GM21526 (cell line): ENCODE data around the gene EML6.

Experiments
- ATAC-seq: cut with Tn5 transposase; IDR thresholded peaks from one replicate; pipeline ENCODE4 v1.9.1; 2021; ENCODE audit warnings: moderate library complexity; ENCODE audit not compliant: unreplicated experiment, low FRiP score

The EML6 gene

DNA sequence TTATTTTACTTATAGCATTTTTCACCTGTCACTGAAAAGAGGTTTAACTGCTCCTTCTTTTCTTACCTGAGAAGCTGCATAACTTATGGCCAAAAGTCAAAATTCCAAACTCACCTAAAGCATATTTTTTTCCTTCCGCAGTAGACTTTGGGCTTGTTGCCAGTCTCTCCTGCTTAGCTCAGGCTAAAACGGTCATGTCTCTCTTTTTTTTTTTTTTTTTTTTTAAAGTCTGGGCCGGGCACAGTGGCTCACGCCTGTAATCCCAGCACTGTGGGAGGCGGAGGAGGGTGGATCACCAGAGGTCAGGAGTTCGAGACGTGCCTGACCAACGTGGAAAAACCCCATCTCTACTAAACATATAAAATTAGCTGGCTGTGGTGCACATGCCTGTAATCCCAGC, 213.3 kb downstream of the EML6 start:
- ATAC-seq, result no peak

DNA sequence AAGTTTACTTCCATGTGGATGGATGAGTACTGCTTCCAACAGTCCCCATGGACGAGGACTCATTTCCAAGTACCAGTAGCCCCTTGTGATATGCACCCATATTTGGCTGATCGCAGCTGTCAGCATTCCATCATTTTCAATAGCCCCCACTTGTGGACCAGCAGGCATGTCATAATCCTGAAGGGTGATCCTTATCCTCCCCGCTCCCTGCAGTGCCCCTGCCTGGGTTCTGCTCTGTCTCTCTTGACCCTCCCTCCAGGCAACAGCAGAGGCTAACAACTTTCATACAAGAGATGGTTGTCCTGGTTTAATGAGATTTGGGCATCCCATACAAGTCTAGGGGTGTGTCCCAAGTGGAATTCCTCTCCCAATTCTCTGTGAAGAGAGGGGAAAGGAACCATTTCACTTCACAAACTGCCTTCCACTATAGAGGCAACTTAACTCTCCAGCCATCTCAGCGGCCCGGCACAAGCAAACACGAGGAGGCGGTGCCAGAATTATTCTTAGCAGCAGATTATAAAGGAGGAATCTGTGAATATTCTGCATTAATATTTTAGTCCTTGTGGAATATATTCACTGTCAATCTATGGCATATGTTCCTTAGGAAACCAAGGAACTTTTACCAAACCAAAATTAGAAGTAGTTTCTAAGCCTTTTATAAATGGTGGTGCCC, 216.1 kb downstream of the EML6 start:
- ATAC-seq, result no peak

GRCh38 chr2:54940723-54941122, 217.3 kb downstream of the EML6 start:
- ATAC-seq, result no peak

- ATAC-seq, result no peak
These were observed 218.0 kb downstream of the EML6 start for GRCh38 chr2:54941248-54941984.

GRCh38 chr2:54942373-54942772, 218.9 kb downstream of the EML6 start:
- ATAC-seq, result no peak

DNA sequence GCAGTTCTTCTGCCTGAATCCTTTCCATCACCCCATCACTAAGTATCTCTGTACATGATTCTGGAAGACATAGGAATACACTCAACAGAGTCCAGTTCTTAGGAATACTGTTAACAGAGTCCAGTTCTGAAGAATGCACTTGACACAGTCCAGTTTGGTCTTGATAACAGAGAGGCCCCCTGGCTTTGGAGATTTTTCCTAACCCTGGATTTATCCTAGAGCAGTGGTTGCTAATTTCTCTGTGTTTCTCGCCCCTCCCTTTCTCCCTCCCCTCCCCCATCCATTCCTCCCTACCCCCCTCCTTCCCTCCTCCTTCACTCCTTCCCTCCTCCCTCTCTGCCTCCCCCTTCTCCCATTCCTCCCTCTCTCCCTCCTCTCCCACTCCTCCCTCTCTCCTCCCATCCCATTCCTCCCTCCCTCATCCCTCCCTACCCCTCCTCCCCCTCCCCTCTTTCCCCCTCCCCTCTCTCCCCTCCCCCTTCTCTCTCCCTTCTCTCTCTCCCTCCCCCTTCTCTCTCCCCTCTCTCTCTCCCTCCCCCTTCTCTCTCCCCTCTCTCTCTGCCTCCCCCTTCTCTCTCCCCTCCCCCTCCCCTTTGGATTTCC, 221.4 kb downstream of the EML6 start:
- no peak for ATAC-seq

DNA sequence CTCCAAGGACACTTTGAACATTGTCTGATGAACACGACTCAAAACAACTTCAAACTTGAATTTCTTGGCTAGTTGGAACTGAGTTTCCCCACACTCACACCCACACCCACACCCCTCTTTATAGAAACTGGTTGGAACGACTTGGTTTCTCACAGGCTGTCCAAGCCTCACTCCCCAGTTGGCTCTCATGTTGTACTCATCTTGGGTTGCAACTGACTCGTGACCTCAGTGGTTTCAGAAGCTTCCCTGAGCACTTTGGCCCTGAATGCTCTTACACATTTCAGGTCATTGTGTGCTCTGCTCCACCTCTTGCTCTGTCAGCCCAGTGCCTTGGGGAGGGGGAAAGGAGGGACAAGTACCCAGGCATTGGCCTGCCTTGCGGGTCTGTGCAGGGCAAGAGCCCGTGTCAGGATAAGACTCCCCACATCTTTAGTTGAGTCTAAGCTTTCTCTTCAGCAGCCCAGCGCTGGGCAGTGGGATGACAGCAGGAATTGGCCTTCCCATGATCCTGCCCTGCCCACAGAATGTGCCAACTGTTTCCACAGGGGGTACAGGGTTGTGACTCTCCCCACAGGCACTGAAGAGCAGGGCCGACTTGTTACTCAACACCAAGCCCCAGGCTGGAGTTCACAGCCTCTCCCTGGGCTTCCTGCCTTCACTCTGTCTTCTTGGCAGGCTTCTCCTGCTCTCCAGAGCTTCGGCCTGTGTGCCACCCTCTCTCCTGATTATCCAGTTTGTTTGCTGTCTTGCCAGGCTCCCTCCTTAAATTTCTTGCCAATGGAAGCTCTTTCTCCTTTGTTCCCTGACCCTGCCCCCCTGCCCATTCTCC, 222.1 kb downstream of the EML6 start:
- peak; percentile 72 for ATAC-seq

DNA sequence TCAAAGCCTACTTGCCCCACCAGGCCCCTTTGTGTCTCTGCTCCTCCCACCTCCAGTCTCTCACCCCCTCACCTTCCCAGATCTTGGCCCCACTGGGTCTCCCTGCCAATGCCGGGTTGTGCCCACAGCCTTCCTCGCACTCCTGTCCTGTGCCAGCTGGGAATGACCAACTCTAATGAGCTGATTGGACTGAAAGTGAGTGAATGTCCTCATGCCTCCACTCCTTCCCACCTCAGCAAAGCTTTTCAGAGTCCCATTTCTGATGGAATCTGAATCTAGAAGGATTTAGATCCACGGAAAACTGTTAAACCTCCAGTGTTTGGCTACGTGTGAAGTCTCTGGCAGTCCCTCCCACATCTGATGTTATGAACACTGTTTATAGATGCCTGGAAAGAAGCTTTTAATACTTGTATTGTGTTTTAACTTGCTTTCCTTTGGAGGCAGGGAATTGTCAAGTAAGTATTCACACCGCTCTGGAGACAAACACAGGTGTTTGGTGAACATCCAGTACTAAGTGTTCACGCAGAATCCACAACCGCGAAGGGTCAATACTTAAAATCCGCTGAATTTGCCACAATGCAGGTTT, 222.9 kb downstream of the EML6 start:
- ATAC-seq, result no peak

- ATAC-seq, result no peak
These were observed 223.7 kb downstream of the EML6 start for GRCh38 chr2:54947136-54947535.

DNA sequence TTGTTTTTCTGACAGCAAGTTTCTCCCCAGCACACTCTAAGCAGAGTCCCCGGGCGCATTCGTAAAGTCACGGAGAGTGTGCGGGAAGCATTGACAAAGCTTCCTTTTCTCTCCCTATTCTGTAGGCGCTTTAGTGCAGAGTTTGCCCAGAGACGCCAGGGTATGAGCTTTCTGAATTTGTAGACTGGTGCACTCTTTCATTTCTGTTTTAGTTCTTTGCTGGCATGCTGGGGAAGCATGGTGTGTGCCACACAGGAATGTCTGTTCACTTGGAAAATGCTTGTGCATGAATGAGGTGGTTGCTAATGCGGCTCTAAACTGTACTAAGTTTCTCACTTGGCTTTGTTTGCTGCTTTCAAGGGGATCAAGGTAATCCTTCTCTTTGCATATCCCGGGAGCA, 224.2 kb downstream of the EML6 start:
- ATAC-seq, result no peak

DNA sequence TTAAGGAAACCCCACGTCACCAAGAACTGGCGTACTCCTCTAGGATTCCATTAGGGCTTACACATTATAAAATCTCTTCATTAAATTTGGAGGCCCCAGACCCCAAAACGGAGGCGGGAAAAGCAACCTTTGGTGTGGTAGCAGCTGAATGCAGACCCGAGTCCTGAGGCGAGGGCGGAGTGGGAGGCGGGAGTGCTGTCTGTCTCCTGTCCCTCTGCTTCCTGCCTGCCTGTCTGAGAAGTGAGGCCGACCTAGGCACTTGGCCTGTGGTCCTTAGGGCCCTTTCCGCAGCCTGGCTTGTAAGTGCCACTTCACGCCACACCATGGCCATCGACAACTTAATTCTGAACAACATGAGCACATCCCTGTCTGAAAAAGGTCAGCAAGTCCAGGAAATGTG, 224.7 kb downstream of the EML6 start:
- ATAC-seq, result no peak

- no peak for ATAC-seq
These were observed 226.0 kb downstream of the EML6 start for GRCh38 chr2:54949431-54949830.

DNA sequence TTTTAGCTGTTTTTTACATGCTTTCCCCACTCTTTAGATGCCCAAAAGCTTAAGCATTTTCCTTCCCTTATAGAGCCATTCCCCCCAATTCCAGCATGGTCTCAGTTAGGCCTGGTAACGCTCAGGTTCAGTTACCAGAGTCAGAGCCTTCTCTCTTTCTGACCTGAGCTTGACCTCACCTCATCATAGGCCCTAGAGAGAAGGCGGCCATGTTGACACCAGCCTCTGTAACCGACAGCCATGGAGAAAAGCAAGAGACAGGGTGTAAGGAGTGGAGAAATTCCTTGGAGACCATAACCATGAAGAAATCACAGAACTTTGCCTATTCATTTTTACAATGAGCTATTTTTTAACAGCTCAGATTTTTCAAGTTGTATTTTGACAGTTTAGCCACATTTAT, 227.3 kb downstream of the EML6 start:
- ATAC-seq, result no peak

DNA sequence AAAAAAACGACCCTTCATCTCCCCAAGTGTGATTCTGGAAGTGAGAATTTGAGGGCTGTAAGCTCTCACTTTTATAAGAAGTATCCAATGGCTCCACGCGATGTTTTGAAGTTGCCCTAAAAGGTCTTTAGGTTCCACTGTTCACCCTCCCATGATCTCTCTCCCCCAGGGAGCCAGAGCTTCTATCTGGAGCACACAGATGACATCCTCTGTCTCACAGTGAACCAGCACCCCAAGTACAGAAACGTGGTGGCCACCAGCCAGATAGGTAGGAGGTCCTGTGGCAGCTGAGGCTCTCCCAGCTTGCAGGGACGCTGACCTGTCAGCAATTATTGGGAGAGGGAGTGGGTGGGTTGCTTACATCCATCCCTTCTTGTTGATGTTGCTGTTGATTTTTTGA, 229.0 kb downstream of the EML6 start:
- no peak for ATAC-seq

- no peak for ATAC-seq
These were observed 229.6 kb downstream of the EML6 start for GRCh38 chr2:54952978-54953456.

GRCh38 chr2:54954158-54954557, 230.7 kb downstream of the EML6 start:
- no peak for ATAC-seq

GRCh38 chr2:54954705-54955357, 231.4 kb downstream of the EML6 start:
- ATAC-seq, result no peak

- no peak for ATAC-seq
These were observed 232.1 kb downstream of the EML6 start for GRCh38 chr2:54955358-54956110.

- ATAC-seq, result no peak
These were observed 232.7 kb downstream of the EML6 start for GRCh38 chr2:54956111-54956627.
